Astrocyte (in vitro differentiated cells and primary cell): ENCODE measurements around the gene SLC47A1. TPM values are rescaled to one million over a fixed set of nuclear protein-coding genes. Genes with fewer than 3 reads are reported as not detected.

Source experiments
- DNase-seq: peaks from one replicate; pipeline ENCODE4 v3.0.0-alpha.2; 2010; ENCODE audit warnings: low read depth
- FAIRE-seq: peaks from 2 replicates; lab custom pipeline; 2011; peaks lifted over from hg19 to GRCh38; lab: Jason Lieb, UNC
- H2AFZ ChIP-seq: 2 replicates; pipeline ENCODE4 v1.6.0; 2012; ENCODE audit warnings: low read depth, low read length, inconsistent platforms
- H3K27ac ChIP-seq: 2 replicates; pipeline ENCODE4 v1.5.1; 2011; ENCODE audit warnings: low read depth, low read length, inconsistent platforms
- H3K27me3 ChIP-seq: 2 replicates; pipeline ENCODE4 v1.6.0; 2011; ENCODE audit warnings: low read length, inconsistent platforms; ENCODE audit not compliant: insufficient read depth
- H3K36me3 ChIP-seq: 2 replicates; pipeline ENCODE4 v1.5.1; 2011; ENCODE audit warnings: low read length, inconsistent platforms; ENCODE audit not compliant: insufficient read depth
- H3K4me1 ChIP-seq: 2 replicates; pipeline ENCODE4 v1.5.1; 2011; ENCODE audit warnings: low read length, inconsistent platforms; ENCODE audit not compliant: insufficient read depth
- H3K4me2 ChIP-seq: 2 replicates; pipeline ENCODE4 v1.6.0; 2012; ENCODE audit warnings: low read length, inconsistent platforms
- H3K4me3 ChIP-seq: 2 replicates; pipeline ENCODE4 v1.5.1; 2011; ENCODE audit warnings: low read depth, mild to moderate bottlenecking, low read length, inconsistent platforms; ENCODE audit not compliant: insufficient read depth
- H3K79me2 ChIP-seq: 2 replicates; pipeline ENCODE4 v1.6.0; 2012; ENCODE audit warnings: mild to moderate bottlenecking, low read length, inconsistent platforms; ENCODE audit not compliant: insufficient read depth
- H3K9ac ChIP-seq: 2 replicates; pipeline ENCODE4 v1.6.0; 2012; ENCODE audit warnings: mild to moderate bottlenecking, low read length, inconsistent platforms
- H3K9me3 ChIP-seq: 2 replicates; pipeline ENCODE4 v1.5.1; 2012; ENCODE audit warnings: low read depth, mild to moderate bottlenecking, low read length, inconsistent platforms; ENCODE audit not compliant: insufficient read depth
- H4K20me1 ChIP-seq: 2 replicates; pipeline ENCODE4 v1.6.0; 2012; ENCODE audit warnings: low read length, inconsistent platforms; ENCODE audit not compliant: insufficient read depth
- H3K27ac Mint-ChIP-seq: one replicate; pipeline ENCODE4 v1.8.0; 2021; ENCODE audit warnings: mild to moderate bottlenecking, mixed read lengths; ENCODE audit not compliant: unreplicated experiment
- H3K27me3 Mint-ChIP-seq: one replicate; pipeline ENCODE4 v1.8.0; 2021; ENCODE audit warnings: low read depth, mixed read lengths; ENCODE audit not compliant: unreplicated experiment
- H3K36me3 Mint-ChIP-seq: one replicate; pipeline ENCODE4 v1.8.0; 2021; ENCODE audit warnings: low read depth, mixed read lengths; ENCODE audit not compliant: unreplicated experiment
- H3K4me1 Mint-ChIP-seq: one replicate; pipeline ENCODE4 v1.8.0; 2021; ENCODE audit warnings: low read depth, mixed read lengths; ENCODE audit not compliant: unreplicated experiment
- H3K4me3 Mint-ChIP-seq: one replicate; pipeline ENCODE4 v1.8.0; 2021; ENCODE audit warnings: mild to moderate bottlenecking, moderate library complexity, mixed read lengths; ENCODE audit not compliant: unreplicated experiment
- H3K9me3 Mint-ChIP-seq: one replicate; pipeline ENCODE4 v1.8.0; 2021; ENCODE audit warnings: mild to moderate bottlenecking, mixed read lengths; ENCODE audit not compliant: unreplicated experiment
- CTCF ChIP-seq: IDR thresholded peaks from 2 replicates; pipeline ENCODE4 v1.5.1; 2011; ENCODE audit warnings: low read depth, mild to moderate bottlenecking, inconsistent platforms, low read length, moderate library complexity; ENCODE audit not compliant: insufficient read depth
- EZH2 ChIP-seq: IDR thresholded peaks from 2 replicates; pipeline ENCODE4 v1.6.1; 2012; ENCODE audit warnings: mild to moderate bottlenecking, low read length, inconsistent platforms; ENCODE audit not compliant: insufficient read depth
- total RNA-seq: library from RNA; stranded (reverse); gene quantifications from 2 replicates; pipeline ENCODE4 v1.2.1, GENCODE V29; 2021

SLC47A1 gene
- total RNA-seq, 1 donor from 2014 or later, result 0.75 TPM

GRCh38 chr17:19494961-19495806, 38.5 kb upstream of the SLC47A1 start:
- DNase-seq (no peak), FAIRE-seq (no peak)
- Histone ChIP-seq H3K4me1 (no peaks in the 10 kb centered on the region), H3K9ac (no peak overlapping the region), H3K79me2 (no peaks in the 10 kb centered on the region), H3K36me3 (no peaks in the 10 kb centered on the region), H3K4me2 (no peak overlapping the region), H3K27me3 (peaks cover 5% of the 10 kb centered on the region), H3K4me3 (no peak overlapping the region), H2AFZ (no peak overlapping the region), H3K9me3 (no peaks in the 10 kb centered on the region), H4K20me1 (no peaks in the 10 kb centered on the region), H3K27ac (no peak overlapping the region)
- no peak for TF ChIP-seq EZH2
- no peak for TF ChIP-seq CTCF
- H3K36me3 Mint-ChIP-seq, result peaks cover 2% of the 10 kb centered on the region
- no peak overlapping the region for H3K27ac Mint-ChIP-seq
- H3K4me3 Mint-ChIP-seq, result no peak overlapping the region
- no peaks in the 10 kb centered on the region for H3K4me1 Mint-ChIP-seq
- H3K27me3 Mint-ChIP-seq, result peaks cover 14% of the 10 kb centered on the region
- H3K9me3 Mint-ChIP-seq, result no peaks in the 10 kb centered on the region

GRCh38 chr17:19495828-19496528, 37.7 kb upstream of the SLC47A1 start:
- no peaks in the 10 kb centered on the region for H3K79me2 ChIP-seq
- no peak overlapping the region for H2AFZ ChIP-seq
- no peak overlapping the region for H3K9ac ChIP-seq
- Mint-ChIP-seq H3K36me3 (peaks cover 2% of the 10 kb centered on the region), H3K27ac (no peak overlapping the region), H3K4me1 (no peaks in the 10 kb centered on the region), H3K4me3 (no peak overlapping the region), H3K9me3 (no peaks in the 10 kb centered on the region), H3K27me3 (peaks cover 17% of the 10 kb centered on the region)
- H3K9me3 ChIP-seq, result no peaks in the 10 kb centered on the region
- H3K4me3 ChIP-seq, result no peak overlapping the region
- no peak for FAIRE-seq
- no peak for DNase-seq
- H3K27ac ChIP-seq, result no peak overlapping the region
- TF ChIP-seq CTCF (no peak), EZH2 (no peak)
- no peaks in the 10 kb centered on the region for H4K20me1 ChIP-seq
- H3K27me3 ChIP-seq, result peaks cover 5% of the 10 kb centered on the region
- H3K4me2 ChIP-seq, result no peak overlapping the region
- no peaks in the 10 kb centered on the region for H3K36me3 ChIP-seq
- no peaks in the 10 kb centered on the region for H3K4me1 ChIP-seq
